CD4-positive, CD25-positive, alpha-beta regulatory T cell (primary cell): Measurements from ENCODE around the gene UGT3A1. TPM values are rescaled to one million over a fixed set of nuclear protein-coding genes. Genes with fewer than 3 reads are reported as not detected.

Experiments
- ATAC-seq, 2 donors: fragments of 150-1000 bp; cut with Tn5 transposase; one replicate each; pipeline ENCODE4 v1.10.0; 2021; ENCODE audit warnings: low read depth in 2 of 2, moderate number of reproducible peaks in 2 of 2, moderate library complexity in 1 of 2
- DNase-seq, 3 donors: peaks; one replicate each; pipeline versions ENCODE4 v3.0.0 to v3.0.0-alpha.2; 2012 to 2022; ENCODE audit warnings: mixed read lengths in 1 of 3
- H3K27ac ChIP-seq: one replicate; pipeline ENCODE4 v1.7.0; 2013; ENCODE audit warnings: mild to moderate bottlenecking, low read length; ENCODE audit not compliant: insufficient read depth, poor library complexity, severe bottlenecking
- H3K27me3 ChIP-seq: one replicate; pipeline ENCODE4 v1.7.0; 2013; ENCODE audit warnings: low read length; ENCODE audit not compliant: control insufficient read depth, insufficient read depth
- H3K36me3 ChIP-seq: one replicate; pipeline ENCODE4 v1.7.0; 2013; ENCODE audit warnings: mild to moderate bottlenecking, low read length, moderate library complexity; ENCODE audit not compliant: control insufficient read depth, insufficient read depth
- H3K4me1 ChIP-seq: 2 replicates; pipeline ENCODE4 v1.7.0; 2013; ENCODE audit warnings: mild to moderate bottlenecking, low read length; ENCODE audit not compliant: insufficient read depth, control insufficient read depth, poor library complexity, severe bottlenecking
- H3K4me3 ChIP-seq: one replicate; pipeline ENCODE4 v1.7.0; 2013; ENCODE audit warnings: low read depth, mild to moderate bottlenecking, low read length, moderate library complexity
- H3K9me3 ChIP-seq, 2 experiments: 1 replicate in 1 of 2; 2 replicates in 1 of 2; pipeline ENCODE4 v1.7.0; 2013; ENCODE audit warnings: low read length in 2 of 2, mild to moderate bottlenecking in 1 of 2, moderate library complexity in 1 of 2; ENCODE audit not compliant: control insufficient read depth in 2 of 2
- H3K27ac Mint-ChIP-seq, 3 donors: one replicate each; pipeline ENCODE4 v1.8.0; 2020 to 2022; ENCODE audit warnings: mild to moderate bottlenecking in 3 of 3, mixed read lengths in 3 of 3, moderate library complexity in 2 of 3
- H3K27me3 Mint-ChIP-seq: one replicate; pipeline ENCODE4 v1.8.0; 2022; ENCODE audit warnings: mild to moderate bottlenecking, mixed read lengths
- H3K36me3 Mint-ChIP-seq: one replicate; pipeline ENCODE4 v1.8.0; 2020; ENCODE audit warnings: mixed read lengths
- H3K4me1 Mint-ChIP-seq, 4 donors: one replicate each; pipeline ENCODE4 v1.8.0; 2020 to 2022; ENCODE audit warnings: mixed read lengths in 4 of 4, mild to moderate bottlenecking in 1 of 4
- H3K4me3 Mint-ChIP-seq, 4 donors: one replicate each; pipeline ENCODE4 v1.8.0; 2020 to 2022; ENCODE audit warnings: mild to moderate bottlenecking in 4 of 4, mixed read lengths in 4 of 4, moderate library complexity in 3 of 4
- H3K9me3 Mint-ChIP-seq, 7 donors: one replicate each; pipeline ENCODE4 v1.8.0; 2020 to 2022; ENCODE audit warnings: mixed read lengths in 7 of 7, mild to moderate bottlenecking in 3 of 7, moderate library complexity in 2 of 7
- polyA plus RNA-seq, 4 donors: library from polyadenylated mRNA; unstranded; fragments of 300-500 nt; fragmentation: Illumina TruSeq; gene quantifications; one replicate each; pipeline ENCODE4 v1.2.3, GENCODE V29; 2021
- total RNA-seq: library from RNA; stranded (reverse); gene quantifications from one replicate; pipeline ENCODE4 v1.2.3, GENCODE V29; 2022

UGT3A1 gene
- total and polyA plus RNA-seq, 5 donors from 2014 or later = not detected

DNA sequence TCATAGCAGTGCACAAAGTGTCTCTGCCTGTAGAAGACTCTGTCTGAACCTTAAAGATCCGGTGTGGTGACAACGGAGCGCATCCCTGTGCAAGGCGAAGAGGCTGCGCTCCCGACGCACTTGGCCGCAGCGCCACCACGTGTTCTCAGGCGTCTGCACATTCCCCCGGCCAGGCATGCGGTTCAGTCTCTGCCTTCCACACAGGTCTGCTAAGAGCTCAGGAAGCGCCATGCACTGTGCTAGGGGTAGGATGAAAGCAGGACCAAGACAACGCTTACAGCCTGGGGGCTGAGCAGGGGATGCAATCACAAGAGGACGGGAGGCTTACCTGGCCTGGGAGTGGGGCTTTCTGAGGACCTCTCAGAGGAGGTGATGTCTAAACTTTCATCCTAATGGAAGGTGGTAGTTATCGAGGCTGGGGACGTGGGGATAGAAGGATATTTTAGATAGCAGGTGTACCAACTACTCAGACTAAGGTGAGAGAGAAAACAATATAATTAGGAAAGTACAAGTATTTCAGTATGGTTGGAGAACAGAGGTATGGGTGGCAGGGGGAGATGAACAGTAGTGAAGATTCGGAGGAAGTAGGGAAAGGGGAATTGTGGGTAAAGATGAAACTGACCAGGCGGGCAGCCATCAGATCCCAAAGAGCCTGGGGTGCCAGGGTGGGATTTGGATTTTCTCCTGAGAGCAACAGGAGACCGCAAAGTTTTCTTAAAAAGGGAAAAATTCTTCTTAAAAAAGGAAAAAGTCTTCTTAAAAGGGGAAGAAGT is 66.1 kb downstream of the UGT3A1 start:
- H3K4me3 ChIP-seq = peak overlapping the region; percentile 60

DNA sequence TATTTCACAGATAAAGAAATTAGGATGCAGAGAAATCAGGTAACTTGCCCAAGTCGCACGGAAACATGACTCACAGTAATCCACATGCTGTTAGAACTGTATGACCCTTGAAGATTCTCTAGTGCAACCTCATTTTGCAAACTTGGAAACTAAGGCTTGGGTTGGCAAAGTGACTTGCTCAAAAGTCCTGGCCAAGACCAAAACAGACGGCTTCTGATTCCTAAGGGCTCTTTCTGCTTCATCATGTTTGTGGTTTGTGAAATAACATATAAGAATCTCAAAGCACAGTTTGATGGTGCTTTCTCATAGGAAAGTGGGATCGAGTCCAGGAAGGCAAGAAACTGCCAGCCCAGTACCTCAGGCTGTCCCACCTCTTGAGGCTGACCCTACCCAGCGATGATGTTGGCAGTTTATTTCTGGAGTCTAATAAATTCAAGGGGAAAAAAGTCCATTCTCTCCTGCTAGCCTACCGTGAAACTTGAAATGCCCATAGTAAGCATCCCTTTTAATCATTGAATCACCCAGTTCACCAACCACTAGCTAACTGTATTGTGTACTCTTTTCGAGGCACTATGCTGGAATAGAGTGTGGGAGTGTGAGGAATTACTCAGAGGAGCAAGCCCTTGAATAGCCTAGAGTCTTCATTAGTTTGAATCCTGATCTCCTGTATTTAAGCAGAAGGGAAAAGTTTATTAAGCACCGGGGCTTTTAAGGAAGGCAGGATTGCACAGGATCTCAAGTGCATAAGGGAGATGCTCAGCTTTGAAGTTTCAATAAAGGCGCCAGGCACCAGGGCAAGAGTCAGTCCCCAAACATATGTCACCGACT is 66.9 kb downstream of the UGT3A1 start:
- DNase-seq (no peak), ATAC-seq (no peak)
- Mint-ChIP-seq H3K4me3 (peak overlapping the region; percentile 25 to 75 (median 60)), H3K27ac (peak overlapping the region; percentile 37 to 80 (median 54)), H3K4me1 (peaks cover 5 to 27% (median 19%) of the 10 kb centered on the region in 4 donors), H3K36me3 (peaks cover 4% of the 10 kb centered on the region), H3K27me3 (peaks cover 4% of the 10 kb centered on the region), H3K9me3 (peaks cover 0 to 4% (median 2%) of the 10 kb centered on the region in 7 donors)
- Histone ChIP-seq H3K36me3 (no peaks in the 10 kb centered on the region), H3K4me3 (peak overlapping the region; percentile 60), H3K27me3 (peaks cover 2% of the 10 kb centered on the region), H3K4me1 (peaks cover 13% of the 10 kb centered on the region), H3K9me3 (no peaks in the 10 kb centered on the region), H3K27ac (no peak overlapping the region)

More for the DNA sequence above, 66.1 kb downstream of the UGT3A1 start:
- Mint-ChIP-seq H3K4me3 (peak overlapping the region; percentile 25 to 75 (median 60)), H3K9me3 (peaks cover 0 to 2% (median 0%) of the 10 kb centered on the region in 7 donors), H3K36me3 (no peaks in the 10 kb centered on the region), H3K4me1 (peaks cover 5 to 27% (median 19%) of the 10 kb centered on the region in 4 donors), H3K27ac (peak overlapping the region; percentile 37 to 80 (median 54)), H3K27me3 (peaks cover 4% of the 10 kb centered on the region)
- H3K27me3 ChIP-seq = peaks cover 2% of the 10 kb centered on the region
- peak; percentile 94 to 95 for ATAC-seq
- no peak overlapping the region for H3K27ac ChIP-seq
- peaks cover 13% of the 10 kb centered on the region for H3K4me1 ChIP-seq
- no peaks in the 10 kb centered on the region for H3K9me3 ChIP-seq
- peak; percentile 51 to 87 (median 78) for DNase-seq
- H3K36me3 ChIP-seq = no peaks in the 10 kb centered on the region

GRCh38 chr5:35922468-35922867 is 68.7 kb downstream of the UGT3A1 start:
- H3K4me3 ChIP-seq = no peak overlapping the region
- Mint-ChIP-seq H3K4me3 (no peak overlapping the region), H3K9me3 (peaks cover 0 to 6% (median 2%) of the 10 kb centered on the region in 7 donors), H3K27me3 (peaks cover 4% of the 10 kb centered on the region), H3K36me3 (peaks cover 6% of the 10 kb centered on the region), H3K27ac (peak overlapping the region in 1 of 3 donors; percentile 50), H3K4me1 (peaks cover 5 to 27% (median 19%) of the 10 kb centered on the region in 4 donors)
- H3K9me3 ChIP-seq = no peaks in the 10 kb centered on the region
- no peaks in the 10 kb centered on the region for H3K36me3 ChIP-seq
- H3K27ac ChIP-seq = no peak overlapping the region
- peaks cover 13% of the 10 kb centered on the region for H3K4me1 ChIP-seq
- DNase-seq = no peak
- no peak for ATAC-seq
- H3K27me3 ChIP-seq = no peaks in the 10 kb centered on the region

DNA sequence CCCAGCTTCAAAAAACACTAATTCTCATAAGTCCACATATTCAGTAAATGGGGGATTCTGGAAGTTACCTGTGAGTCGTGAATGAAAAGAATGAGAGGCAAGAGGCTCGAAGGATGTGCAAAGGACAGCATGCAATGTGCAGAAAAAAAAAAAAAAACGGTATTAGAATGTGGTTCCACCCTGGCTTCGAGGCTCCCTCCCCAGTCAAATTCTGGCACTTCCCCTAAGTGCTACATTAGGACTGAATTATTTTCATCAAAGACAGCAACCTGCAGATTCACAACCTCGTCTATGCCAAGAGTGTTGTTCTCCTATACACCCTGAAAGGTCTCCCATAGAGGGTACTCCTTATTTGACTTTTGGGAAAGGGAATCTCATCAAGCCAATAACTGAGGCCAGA is 69.3 kb downstream of the UGT3A1 start:
- DNase-seq (no peak), ATAC-seq (no peak)
- no peak overlapping the region for H3K27ac ChIP-seq
- no peak overlapping the region for H3K4me3 ChIP-seq
- H3K36me3 ChIP-seq = no peaks in the 10 kb centered on the region
- no peaks in the 10 kb centered on the region for H3K27me3 ChIP-seq
- peaks cover 5 to 27% (median 19%) of the 10 kb centered on the region in 4 donors for H3K4me1 Mint-ChIP-seq
- no peaks in the 10 kb centered on the region for H3K9me3 ChIP-seq
- H3K4me3 Mint-ChIP-seq = no peak overlapping the region
- H3K9me3 Mint-ChIP-seq = peaks cover 0 to 6% (median 2%) of the 10 kb centered on the region in 7 donors
- peaks cover 6% of the 10 kb centered on the region for H3K36me3 Mint-ChIP-seq
- peak overlapping the region in 1 of 3 donors; percentile 50 for H3K27ac Mint-ChIP-seq
- H3K4me1 ChIP-seq = peaks cover 13% of the 10 kb centered on the region
- H3K27me3 Mint-ChIP-seq = peaks cover 4% of the 10 kb centered on the region

- no peak overlapping the region for H3K27ac ChIP-seq
- DNase-seq (no peak), ATAC-seq (no peak)
- Mint-ChIP-seq H3K27ac (no peak overlapping the region), H3K9me3 (peaks cover 0 to 6% (median 2%) of the 10 kb centered on the region in 7 donors), H3K4me3 (no peak overlapping the region), H3K27me3 (peaks cover 4% of the 10 kb centered on the region), H3K4me1 (peaks cover 5 to 22% (median 13%) of the 10 kb centered on the region in 4 donors), H3K36me3 (peaks cover 6% of the 10 kb centered on the region)
- no peak overlapping the region for H3K4me3 ChIP-seq
- no peaks in the 10 kb centered on the region for H3K9me3 ChIP-seq
- H3K27me3 ChIP-seq = no peaks in the 10 kb centered on the region
- peaks cover 13% of the 10 kb centered on the region for H3K4me1 ChIP-seq
- H3K36me3 ChIP-seq = no peaks in the 10 kb centered on the region
These were observed 70.3 kb downstream of the UGT3A1 start for GRCh38 chr5:35920890-35921289.

GRCh38 chr5:35919191-35919590 is 72.0 kb downstream of the UGT3A1 start:
- ATAC-seq = no peak

DNA sequence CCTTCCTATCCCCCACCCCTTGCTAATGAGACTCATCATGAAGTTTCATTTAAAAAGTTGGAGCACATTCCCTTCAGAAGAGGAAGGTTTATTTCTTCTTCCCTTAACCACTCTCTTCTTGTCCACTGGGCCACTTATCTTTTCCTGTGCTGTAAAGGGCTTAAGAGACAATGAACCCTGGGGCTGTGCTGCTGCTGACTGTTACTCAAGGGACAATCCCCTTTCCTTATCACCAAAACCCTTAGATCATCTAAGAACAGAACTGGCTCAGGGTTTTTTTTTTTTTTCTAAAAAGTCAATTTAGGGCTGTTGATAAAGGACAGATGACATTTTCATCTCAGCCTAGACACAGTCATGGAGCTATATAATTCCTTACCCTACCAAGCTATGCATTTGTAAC is 82.4 kb downstream of the UGT3A1 start:
- DNase-seq (no peak), ATAC-seq (no peak)
- Histone ChIP-seq H3K9me3 (no peaks in the 10 kb centered on the region), H3K4me3 (no peak overlapping the region), H3K36me3 (no peaks in the 10 kb centered on the region), H3K27me3 (no peaks in the 10 kb centered on the region), H3K4me1 (peaks cover 13% of the 10 kb centered on the region), H3K27ac (no peak overlapping the region)
- H3K4me3 Mint-ChIP-seq = peak overlapping the region in 1 of 4 donors; percentile 54
- H3K27me3 Mint-ChIP-seq = peaks cover 6% of the 10 kb centered on the region
- H3K9me3 Mint-ChIP-seq = peaks cover 0 to 7% (median 2%) of the 10 kb centered on the region in 7 donors
- peaks cover 14 to 34% (median 24%) of the 10 kb centered on the region in 4 donors for H3K4me1 Mint-ChIP-seq
- H3K36me3 Mint-ChIP-seq = peaks cover 5% of the 10 kb centered on the region
- no peak overlapping the region for H3K27ac Mint-ChIP-seq

More at GRCh38 chr5:35919191-35919590, 72.0 kb downstream of the UGT3A1 start:
- H3K4me3 Mint-ChIP-seq = no peak overlapping the region
- no peaks in the 10 kb centered on the region for H3K9me3 ChIP-seq
- H3K4me3 ChIP-seq = no peak overlapping the region
- H3K9me3 Mint-ChIP-seq = peaks cover 0 to 13% (median 2%) of the 10 kb centered on the region in 7 donors
- peaks cover 2% of the 10 kb centered on the region for H3K4me1 ChIP-seq
- H3K27ac ChIP-seq = no peak overlapping the region
- H3K36me3 Mint-ChIP-seq = peaks cover 6% of the 10 kb centered on the region
- peaks cover 6% of the 10 kb centered on the region for H3K27me3 Mint-ChIP-seq
- no peaks in the 10 kb centered on the region for H3K36me3 ChIP-seq
- peaks cover under 1 to 9% (median under 1%) of the 10 kb centered on the region in 4 donors for H3K4me1 Mint-ChIP-seq
- H3K27ac Mint-ChIP-seq = no peak overlapping the region
- DNase-seq = no peak
- no peaks in the 10 kb centered on the region for H3K27me3 ChIP-seq
